Natural killer cell treated with Interleukin-12 subunit alpha and Interleukin-12 subunit beta and Interleukin-15 and Interleukin-18, amount 100 ng/mL, for 72 hours (primary cell): ENCODE results near the gene SFT2D3. TPM values are rescaled to one million over a fixed set of nuclear protein-coding genes. Genes with fewer than 3 reads are reported as not detected.

ENCODE experiments used
- ATAC-seq, 2 donors: fragments of 150-1000 bp; cut with Tn5 transposase in 1 of 2; sonication (Bioruptor Pico), chemical (Tn5 transposase) in 1 of 2; 2 replicates each; pipeline ENCODE4 v1.10.0; 2021
- DNase-seq: peaks from one replicate; pipeline ENCODE4 v3.0.0; 2022; ENCODE audit warnings: low spot score
- H3K27ac Mint-ChIP-seq, 2 donors: 1 replicate in 1 of 2; 2 replicates in 1 of 2; pipeline ENCODE4 v1.8.0; 2022; ENCODE audit warnings: mixed read lengths in 2 of 2, mild to moderate bottlenecking in 1 of 2, moderate library complexity in 1 of 2
- H3K27me3 Mint-ChIP-seq, 2 donors: 1 replicate in 1 of 2; 2 replicates in 1 of 2; pipeline ENCODE4 v1.8.0; 2022; ENCODE audit warnings: mixed read lengths in 2 of 2
- H3K36me3 Mint-ChIP-seq: one replicate; pipeline ENCODE4 v1.8.0; 2022; ENCODE audit warnings: mixed read lengths
- H3K4me1 Mint-ChIP-seq, 2 donors: 1 replicate in 1 of 2; 2 replicates in 1 of 2; pipeline ENCODE4 v1.8.0; 2022; ENCODE audit warnings: low read depth in 2 of 2, mixed read lengths in 2 of 2, mild to moderate bottlenecking in 1 of 2
- H3K4me3 Mint-ChIP-seq: one replicate; pipeline ENCODE4 v1.8.0; 2022; ENCODE audit warnings: mixed read lengths
- H3K9me3 Mint-ChIP-seq: 2 replicates; pipeline ENCODE4 v1.8.0; 2022; ENCODE audit warnings: mixed read lengths
- total RNA-seq, 2 donors: library from RNA; stranded (reverse); gene quantifications; one replicate each; pipeline ENCODE4 v1.2.3, GENCODE V29; 2022

The SFT2D3 gene
- total RNA-seq, 2 donors from 2014 or later: 5.2 to 5.9 TPM

GRCh38 chr2:127701651-127702394, 526 bp downstream of the SFT2D3 start:
- H3K27me3 Mint-ChIP-seq: no peaks in the 10 kb centered on the region
- peaks cover 32% of the 10 kb centered on the region in 2 donors for H3K4me1 Mint-ChIP-seq
- DNase-seq: peak; percentile 89
- ATAC-seq: peak; percentile 86 to 87
- H3K4me3 Mint-ChIP-seq: peak overlapping the region; percentile 94
- H3K36me3 Mint-ChIP-seq: peaks cover 12% of the 10 kb centered on the region
- no peaks in the 10 kb centered on the region for H3K9me3 Mint-ChIP-seq
- peak overlapping the region; percentile 92 to 95 for H3K27ac Mint-ChIP-seq

- Mint-ChIP-seq H3K27me3 (no peaks in the 10 kb centered on the region), H3K4me1 (peaks cover 30 to 32% of the 10 kb centered on the region in 2 donors), H3K36me3 (peaks cover 12% of the 10 kb centered on the region), H3K27ac (peak overlapping the region; percentile 81 to 91), H3K9me3 (no peaks in the 10 kb centered on the region), H3K4me3 (peak overlapping the region; percentile 94)
- ATAC-seq: no peak
- no peak for DNase-seq
Observed at GRCh38 chr2:127702395-127703009, 1.2 kb downstream of the SFT2D3 start.

GRCh38 chr2:127703282-127703681, 2.0 kb downstream of the SFT2D3 start:
- peaks cover 30 to 32% of the 10 kb centered on the region in 2 donors for H3K4me1 Mint-ChIP-seq
- H3K27me3 Mint-ChIP-seq: no peaks in the 10 kb centered on the region
- H3K4me3 Mint-ChIP-seq: no peak overlapping the region
- H3K36me3 Mint-ChIP-seq: peaks cover 12% of the 10 kb centered on the region
- peak overlapping the region; percentile 81 to 91 for H3K27ac Mint-ChIP-seq
- ATAC-seq (no peak), DNase-seq (no peak)
- no peaks in the 10 kb centered on the region for H3K9me3 Mint-ChIP-seq

GRCh38 chr2:127704641-127705390, 3.5 kb downstream of the SFT2D3 start:
- peak overlapping the region in 1 of 2 donors; percentile 53 for H3K27ac Mint-ChIP-seq
- ATAC-seq (no peak), DNase-seq (no peak)
- peaks cover 12% of the 10 kb centered on the region for H3K36me3 Mint-ChIP-seq
- no peak overlapping the region for H3K4me3 Mint-ChIP-seq
- no peaks in the 10 kb centered on the region for H3K9me3 Mint-ChIP-seq
- no peaks in the 10 kb centered on the region for H3K27me3 Mint-ChIP-seq
- H3K4me1 Mint-ChIP-seq: peaks cover 30 to 32% of the 10 kb centered on the region in 2 donors

GRCh38 chr2:127705391-127706065, 4.2 kb downstream of the SFT2D3 start:
- Mint-ChIP-seq H3K27ac (peak overlapping the region in 1 of 2 donors; percentile 53), H3K4me1 (peaks cover 25 to 26% of the 10 kb centered on the region in 2 donors), H3K36me3 (peaks cover 12% of the 10 kb centered on the region), H3K9me3 (no peaks in the 10 kb centered on the region), H3K4me3 (no peak overlapping the region), H3K27me3 (no peaks in the 10 kb centered on the region)
- ATAC-seq: no peak
- no peak for DNase-seq

- DNase-seq (no peak), ATAC-seq (no peak)
- no peaks in the 10 kb centered on the region for H3K27me3 Mint-ChIP-seq
- H3K36me3 Mint-ChIP-seq: peaks cover 18% of the 10 kb centered on the region
- peak overlapping the region in 1 of 2 donors; percentile 53 for H3K27ac Mint-ChIP-seq
- no peak overlapping the region for H3K4me3 Mint-ChIP-seq
- no peaks in the 10 kb centered on the region for H3K9me3 Mint-ChIP-seq
- peaks cover 24 to 27% of the 10 kb centered on the region in 2 donors for H3K4me1 Mint-ChIP-seq
Observed at GRCh38 chr2:127706215-127706990, 5.1 kb downstream of the SFT2D3 start.

- Mint-ChIP-seq H3K4me1 (peaks cover 15 to 19% of the 10 kb centered on the region in 2 donors), H3K9me3 (no peaks in the 10 kb centered on the region)
Observed at GRCh38 chr2:127707890-127708648, 6.8 kb downstream of the SFT2D3 start.

GRCh38 chr2:127709336-127709735, 8.0 kb downstream of the SFT2D3 start:
- H3K27ac Mint-ChIP-seq: no peak overlapping the region
- ATAC-seq: no peak

More at GRCh38 chr2:127707890-127708648, 6.8 kb downstream of the SFT2D3 start:
- no peak overlapping the region for H3K27ac Mint-ChIP-seq
- H3K4me3 Mint-ChIP-seq: no peak overlapping the region
- peak in 1 of 2 donors; percentile 38 for ATAC-seq
- H3K27me3 Mint-ChIP-seq: no peaks in the 10 kb centered on the region
- peaks cover 12% of the 10 kb centered on the region for H3K36me3 Mint-ChIP-seq
- DNase-seq: no peak

GRCh38 chr2:127712999-127713398, 11.7 kb downstream of the SFT2D3 start:
- DNase-seq: no peak
- ATAC-seq: no peak
- Mint-ChIP-seq H3K4me3 (no peak overlapping the region), H3K9me3 (no peaks in the 10 kb centered on the region), H3K27ac (no peak overlapping the region), H3K4me1 (peaks cover 0 to 6% of the 10 kb centered on the region in 2 donors), H3K36me3 (peaks cover 20% of the 10 kb centered on the region), H3K27me3 (no peaks in the 10 kb centered on the region)

More at GRCh38 chr2:127709336-127709735, 8.0 kb downstream of the SFT2D3 start:
- Mint-ChIP-seq H3K9me3 (no peaks in the 10 kb centered on the region), H3K27me3 (no peaks in the 10 kb centered on the region), H3K4me1 (peaks cover 11 to 17% of the 10 kb centered on the region in 2 donors), H3K4me3 (no peak overlapping the region), H3K36me3 (peaks cover 12% of the 10 kb centered on the region)
- no peak for DNase-seq

GRCh38 chr2:127713562-127713961, 12.3 kb downstream of the SFT2D3 start:
- ATAC-seq (no peak), DNase-seq (no peak)
- H3K36me3 Mint-ChIP-seq: peaks cover 20% of the 10 kb centered on the region
- H3K4me1 Mint-ChIP-seq: peaks cover 0 to 6% of the 10 kb centered on the region in 2 donors
- H3K27me3 Mint-ChIP-seq: no peaks in the 10 kb centered on the region
- H3K27ac Mint-ChIP-seq: no peak overlapping the region
- H3K9me3 Mint-ChIP-seq: no peaks in the 10 kb centered on the region
- no peak overlapping the region for H3K4me3 Mint-ChIP-seq

GRCh38 chr2:127715778-127716449, 14.6 kb downstream of the SFT2D3 start:
- no peak for ATAC-seq
- peaks cover 16% of the 10 kb centered on the region for H3K36me3 Mint-ChIP-seq
- peaks cover 0 to 4% of the 10 kb centered on the region in 2 donors for H3K4me1 Mint-ChIP-seq
- H3K9me3 Mint-ChIP-seq: no peaks in the 10 kb centered on the region
- peak overlapping the region in 1 of 2 donors; percentile 4 for H3K27ac Mint-ChIP-seq
- H3K4me3 Mint-ChIP-seq: no peak overlapping the region
- DNase-seq: no peak
- H3K27me3 Mint-ChIP-seq: no peaks in the 10 kb centered on the region

- H3K27ac Mint-ChIP-seq: no peak overlapping the region
- no peak for DNase-seq
- H3K4me3 Mint-ChIP-seq: no peak overlapping the region
- H3K9me3 Mint-ChIP-seq: no peaks in the 10 kb centered on the region
- ATAC-seq: no peak
- H3K36me3 Mint-ChIP-seq: peaks cover 24% of the 10 kb centered on the region
- no peaks in the 10 kb centered on the region for H3K27me3 Mint-ChIP-seq
- peaks cover 0 to 7% of the 10 kb centered on the region in 2 donors for H3K4me1 Mint-ChIP-seq
Observed at GRCh38 chr2:127718271-127718670, 17.0 kb downstream of the SFT2D3 start.
